Measurements from ENCODE around the gene GABRB1. TPM values are rescaled to one million over a fixed set of nuclear protein-coding genes. Genes with fewer than 3 reads are reported as not detected.

Gene GABRB1
- total and polyA plus RNA-seq, 2 of the 8 experiments (the other 6 are each of a cell fraction or from before 2014, with no cell fraction given) = 0.22 to 0.38 TPM

DNA sequence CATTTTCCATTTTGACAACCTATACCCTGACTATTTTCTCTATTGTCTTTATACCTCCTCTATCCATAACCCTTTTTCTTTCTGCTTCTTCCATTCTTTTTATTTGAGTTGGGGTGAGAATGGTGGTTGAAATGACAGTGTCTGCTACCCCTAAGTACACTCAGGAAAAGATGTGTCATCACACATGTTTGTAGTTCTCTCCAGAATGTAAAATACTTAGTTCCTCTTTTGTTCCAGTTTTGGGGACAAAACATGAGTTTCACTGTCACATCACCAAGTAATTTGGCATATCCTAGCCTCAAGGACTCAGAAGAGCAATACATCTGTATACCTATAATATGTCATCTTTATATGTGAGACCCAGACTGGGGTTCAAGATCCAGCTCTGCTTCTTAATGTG, 341.8 kb downstream of the GABRB1 start:
- Histone ChIP-seq H3K14ac (ENCODE audit: insufficient read length) (no peak overlapping the region), H3K4me3 (ENCODE audit: extremely low read depth in 1 of 4, insufficient read depth in 2 of 4, low read depth in 3 of 4, low read length in 4 of 4) (no peak overlapping the region), H4K91ac (replicated peaks; ENCODE audit: insufficient read length, low read length) (no peak overlapping the region), H2BK5ac (ENCODE audit: low read depth, low read length) (no peak overlapping the region), H4K5ac (ENCODE audit: insufficient read length, low read depth, low read length) (no peak overlapping the region), H4K20me1 (replicated peaks in 1 of 2; ENCODE audit: control insufficient read depth in 1 of 2, insufficient read depth in 2 of 2, low read length in 2 of 2) (no peaks in the 10 kb centered on the region), H3K27me3 (replicated peaks in 1 of 4; ENCODE audit: control insufficient read depth in 3 of 4, extremely low read depth in 1 of 4, insufficient read depth in 3 of 4, low read length in 3 of 4) (no peaks in the 10 kb centered on the region), H2BK15ac (ENCODE audit: low read length) (no peak overlapping the region), H3K79me1 (ENCODE audit: low read depth, low read length) (no peaks in the 10 kb centered on the region), H2BK12ac (ENCODE audit: low read depth, low read length) (no peak overlapping the region), H3K4ac (replicated peaks; ENCODE audit: insufficient read length, low read depth, low read length) (no peak overlapping the region), H2BK120ac (replicated peaks; ENCODE audit: low read depth, low read length) (no peak overlapping the region), H3K4me2 (ENCODE audit: insufficient read depth in 1 of 2, low read depth in 2 of 2, low read length in 2 of 2) (no peak overlapping the region), H3K4me1 (replicated peaks in 1 of 4; ENCODE audit: control insufficient read depth in 3 of 4, insufficient read depth in 4 of 4, low read length in 3 of 4) (no peaks in the 10 kb centered on the region), H3K56ac (replicated peaks; ENCODE audit: insufficient read length, low read depth, low read length) (no peak overlapping the region), H4K8ac (ENCODE audit: extremely low read depth, insufficient read depth, low read length) (no peak overlapping the region), H3K9ac (replicated peaks in 1 of 4; ENCODE audit: extremely low read depth in 1 of 4, low read depth in 3 of 4, low read length in 3 of 4) (no peak overlapping the region), H3K79me2 (ENCODE audit: control insufficient read depth in 1 of 2, insufficient read depth in 2 of 2, low read length in 2 of 2) (no peaks in the 10 kb centered on the region), H3K27ac (ENCODE audit: low read depth, low read length) (no peak overlapping the region), H2AFZ (ENCODE audit: low read length) (no peak overlapping the region), H3K36me3 (ENCODE audit: control insufficient read depth in 2 of 4, insufficient read depth in 4 of 4, low read length in 3 of 4) (no peaks in the 10 kb centered on the region), H3K9me3 (ENCODE audit: insufficient read depth in 2 of 2, low read depth in 1 of 2, low read length in 1 of 2) (peaks cover 0 to 4% of the 10 kb centered on the region in 2 experiments; a peak in 1 of 4 replicates), H3K18ac (ENCODE audit: extremely low read depth, low read length) (no peak overlapping the region), H3K23ac (ENCODE audit: insufficient read length) (no peak overlapping the region), H2BK20ac (ENCODE audit: low read length) (no peak overlapping the region), H3K23me2 (ENCODE audit: low read depth, low read length) (no peaks in the 10 kb centered on the region), H2AK5ac (ENCODE audit: low read depth, low read length) (no peak overlapping the region)
- POLR2A ChIA-PET (ENCODE audit: partially characterized antibody) = no interaction called here
- CTCF ChIA-PET (ENCODE audit: partially characterized antibody) = interaction anchor here (0.8 kb wide), 1 partner anchor 10 kb away, joined by 6 read pairs; no protein-coding TSS in a partner anchor
- TF ChIP-seq KDM1A (IDR thresholded peaks at IDR 0.05; ENCODE audit: borderline replicate concordance, low read length) (no peak), TCF12 (IDR thresholded peaks at IDR 0.05; ENCODE audit: low read depth, low read length) (no peak), RFX5 (IDR thresholded peaks at IDR 0.05; ENCODE audit: borderline replicate concordance, low read depth, low read length) (no peak), TAF1 (IDR thresholded peaks at IDR 0.05; ENCODE audit: low read depth, low read length) (no peak), SUZ12 (IDR thresholded peaks at IDR 0.05; ENCODE audit: low read length) (no peak), TAF7 (optimal IDR thresholded peaks at IDR 0.05; ENCODE audit: borderline replicate concordance, low read depth, low read length) (no peak), CBX5 (IDR thresholded peaks at IDR 0.05; ENCODE audit: low read depth, low read length) (no peak), CEBPB (IDR thresholded peaks at IDR 0.05; ENCODE audit: low read depth, low read length) (no peak), NRF1 (IDR thresholded peaks at IDR 0.05; ENCODE audit: low read depth, low read length) (no peak), EZH2 (IDR thresholded peaks at IDR 0.05; ENCODE audit: low read depth, low read length, severe bottlenecking) (no peak), EP300 (IDR thresholded peaks at IDR 0.05; ENCODE audit: borderline replicate concordance in 1 of 2, low read depth in 2 of 2, low read length in 2 of 2) (no peak), RBBP5 (IDR thresholded peaks at IDR 0.05; ENCODE audit: borderline replicate concordance, low read depth, low read length) (no peak), JUN (IDR thresholded peaks at IDR 0.05; ENCODE audit: low read depth, low read length) (no peak), JUND (IDR thresholded peaks at IDR 0.05; ENCODE audit: low read length) (no peak), HDAC6 (IDR thresholded peaks at IDR 0.05; ENCODE audit: low read depth, low read length) (no peak), CTBP2 (IDR thresholded peaks at IDR 0.05; ENCODE audit: borderline replicate concordance, insufficient read depth, insufficient read length, low read length) (no peak)
- DNase-seq (ENCODE audit: low read depth in 1 of 2, low spot score in 2 of 2) (no peak), FAIRE-seq (no peak)

All from H1 (cell line).